GM18502 (cell line): ENCODE data around the gene TBL1X.

Source experiments
- ATAC-seq: cut with Tn5 transposase; IDR thresholded peaks from one replicate; pipeline ENCODE4 v1.9.1; 2021; ENCODE audit warnings: mild to moderate bottlenecking; ENCODE audit not compliant: unreplicated experiment, poor library complexity

The TBL1X gene

DNA sequence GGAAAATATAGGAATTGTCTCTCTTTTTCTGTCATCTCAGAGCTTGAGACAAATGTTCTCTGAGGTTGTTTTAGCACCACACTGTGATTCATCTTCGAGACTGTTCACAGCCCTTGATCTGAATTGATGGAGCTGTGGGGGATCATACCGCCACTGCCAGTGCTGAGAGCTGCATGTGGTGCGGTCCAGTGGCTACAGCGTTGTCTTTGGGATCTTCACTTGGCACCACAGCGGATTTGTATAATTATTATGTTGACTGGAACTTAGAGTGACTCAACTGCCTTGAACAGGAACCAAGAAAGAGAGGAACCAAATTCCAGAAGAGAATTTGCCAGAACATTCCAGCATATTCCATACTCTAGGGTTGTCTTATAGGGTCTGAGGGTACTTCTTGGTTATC lies 29.1 kb downstream of the TBL1X start:
- no peak for ATAC-seq

DNA sequence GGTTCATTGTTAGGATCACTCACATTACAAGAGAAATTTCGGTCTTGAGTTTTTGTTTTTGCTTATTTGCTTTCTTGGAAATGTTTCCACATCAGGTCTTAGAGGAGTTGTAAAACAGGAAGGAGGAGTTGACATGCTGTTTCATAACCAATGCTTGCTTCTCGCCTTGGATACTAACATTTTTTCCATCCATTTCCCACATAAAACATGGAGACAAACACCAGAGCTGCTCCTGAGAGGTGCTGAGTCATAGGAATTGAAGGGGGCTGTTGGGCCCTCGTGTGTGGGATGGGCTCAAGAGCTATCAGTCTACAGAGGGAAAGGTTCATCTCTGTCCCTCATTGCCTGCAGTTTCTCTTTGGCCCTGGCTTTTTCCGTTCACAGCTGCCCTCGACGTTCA lies 29.9 kb downstream of the TBL1X start:
- ATAC-seq = no peak

DNA sequence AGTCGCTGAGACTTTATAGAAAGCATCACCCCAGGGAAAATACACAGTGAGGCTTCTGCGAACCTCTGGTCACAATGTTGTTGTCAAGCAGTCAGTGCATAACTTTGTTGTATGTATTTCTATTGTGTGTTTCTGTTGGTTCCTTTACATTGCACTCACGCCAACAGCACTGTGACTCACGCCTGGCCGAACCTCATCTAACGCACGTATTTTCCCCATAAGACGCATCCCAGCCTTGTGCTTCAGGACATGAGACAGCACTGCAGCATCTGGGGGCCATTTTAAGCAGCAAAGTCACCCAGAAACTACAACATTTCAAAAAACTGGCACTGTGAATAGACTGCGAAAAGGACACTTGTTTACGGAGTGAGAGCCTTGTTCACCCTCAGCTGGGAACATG lies 30.6 kb downstream of the TBL1X start:
- no peak for ATAC-seq

DNA sequence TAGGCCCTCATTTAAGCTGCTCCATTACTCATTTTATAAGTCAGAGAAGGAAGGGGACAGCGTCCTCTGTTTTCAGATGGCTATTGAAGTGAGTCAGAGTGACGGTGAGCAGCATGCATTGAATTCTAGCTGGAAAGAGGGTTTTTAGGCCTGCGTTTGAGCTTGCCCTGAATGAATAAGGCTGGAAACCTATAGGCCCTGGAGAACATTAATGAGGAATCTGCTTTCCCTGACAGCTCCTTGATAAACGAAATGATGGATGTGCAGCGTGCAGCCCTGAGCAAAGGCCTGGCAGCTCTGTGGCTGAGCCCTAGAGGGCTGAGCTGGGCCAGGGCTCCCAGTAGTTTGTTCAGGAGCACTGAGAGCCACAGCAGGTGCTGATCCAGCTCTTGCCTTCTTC lies 33.4 kb downstream of the TBL1X start:
- no peak for ATAC-seq

DNA sequence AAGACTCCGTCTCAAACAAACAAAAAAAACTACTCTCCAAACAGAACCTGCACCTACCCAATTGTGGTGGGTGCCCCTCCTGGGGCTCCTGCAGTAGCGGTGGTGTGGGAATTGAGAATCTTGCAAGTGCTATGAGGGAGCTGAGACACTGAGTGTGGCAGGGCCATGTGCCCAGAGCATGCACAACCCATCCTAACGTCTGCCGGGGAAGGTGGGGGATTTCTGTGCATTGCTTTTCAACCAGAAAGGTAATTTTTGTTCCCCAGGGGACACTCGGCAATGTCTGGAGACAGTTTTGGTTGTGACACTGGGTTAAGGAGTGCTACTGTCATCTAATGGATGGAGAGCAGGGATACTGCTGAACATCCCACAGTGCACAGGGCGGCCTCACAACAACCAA lies 35.7 kb downstream of the TBL1X start:
- ATAC-seq = no peak

DNA sequence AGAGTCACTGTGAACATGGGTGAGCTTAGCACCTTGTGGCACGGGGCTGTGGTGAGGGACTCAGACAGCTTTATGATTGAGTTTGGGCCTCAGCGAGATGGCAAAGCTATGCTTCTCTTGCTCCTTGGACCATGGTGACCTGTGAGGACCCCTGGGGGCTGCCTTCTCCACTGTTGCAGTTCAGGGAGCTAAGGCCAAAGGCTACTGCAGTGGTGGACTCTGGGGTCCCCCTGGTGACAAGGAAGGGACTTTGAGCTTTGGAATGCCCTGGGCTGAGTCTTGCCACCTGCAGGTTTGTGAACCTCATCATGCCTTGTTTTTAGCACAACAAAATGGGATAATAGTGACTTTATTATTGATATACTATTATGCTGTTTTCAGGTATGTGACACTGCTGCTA lies 36.5 kb downstream of the TBL1X start:
- no peak for ATAC-seq

DNA sequence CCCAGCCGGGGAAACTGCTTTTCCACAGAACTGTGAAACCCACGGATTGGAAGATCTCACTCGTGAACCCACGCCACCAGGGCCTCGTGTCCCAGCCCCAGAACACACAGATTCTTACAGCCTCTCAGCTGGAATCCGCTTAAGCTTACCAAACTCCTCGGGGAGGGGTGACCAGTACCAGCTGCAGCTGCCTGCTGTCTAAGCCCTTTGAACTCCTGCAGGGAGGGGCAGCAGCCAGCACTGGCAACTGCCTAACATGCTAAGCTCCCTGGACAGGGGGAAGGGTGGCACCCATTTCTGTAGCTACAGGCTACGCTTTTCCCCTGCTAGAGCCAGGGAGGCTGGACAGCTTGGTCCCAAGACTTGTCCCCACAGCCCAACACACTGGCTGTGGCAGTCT lies 38.4 kb downstream of the TBL1X start:
- ATAC-seq = no peak

DNA sequence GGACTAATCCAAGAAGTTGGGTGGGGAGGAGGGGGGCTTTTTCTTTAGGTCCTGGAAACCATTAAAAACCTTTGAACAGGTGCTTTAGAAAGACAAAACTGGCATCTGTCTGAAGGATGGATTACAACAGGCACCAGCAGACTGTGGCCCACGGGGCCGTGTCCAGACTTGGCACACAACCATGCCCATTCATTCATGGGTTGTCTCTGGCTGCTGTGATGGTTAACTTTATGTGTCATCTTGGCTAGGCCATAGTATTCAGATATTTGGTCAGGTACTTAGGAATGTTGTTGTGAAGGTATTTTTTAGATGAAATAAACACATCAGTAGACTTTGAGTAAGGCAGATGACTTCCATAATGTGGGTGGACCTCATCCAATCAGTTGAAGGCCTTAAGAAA lies 45.5 kb downstream of the TBL1X start:
- no peak for ATAC-seq

DNA sequence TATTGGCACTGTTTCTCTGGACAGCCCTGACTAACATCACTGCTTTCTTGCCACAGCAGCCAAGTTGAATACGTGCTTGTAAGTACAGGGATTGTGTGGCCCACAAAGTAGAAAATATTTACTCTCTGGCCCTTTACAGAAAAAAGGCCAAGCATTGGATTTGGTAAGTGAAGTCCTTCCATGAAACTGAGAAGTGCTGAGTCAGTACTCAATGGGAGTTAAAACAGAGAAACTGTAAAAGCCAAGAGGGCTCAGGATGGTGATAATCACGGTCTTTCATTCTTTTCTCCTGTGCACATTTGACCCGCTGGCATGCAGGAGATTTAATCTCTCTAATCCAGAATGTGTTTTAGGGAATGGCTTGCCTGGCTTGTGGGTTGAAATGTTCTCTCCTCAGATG lies 46.1 kb downstream of the TBL1X start:
- ATAC-seq = no peak

DNA sequence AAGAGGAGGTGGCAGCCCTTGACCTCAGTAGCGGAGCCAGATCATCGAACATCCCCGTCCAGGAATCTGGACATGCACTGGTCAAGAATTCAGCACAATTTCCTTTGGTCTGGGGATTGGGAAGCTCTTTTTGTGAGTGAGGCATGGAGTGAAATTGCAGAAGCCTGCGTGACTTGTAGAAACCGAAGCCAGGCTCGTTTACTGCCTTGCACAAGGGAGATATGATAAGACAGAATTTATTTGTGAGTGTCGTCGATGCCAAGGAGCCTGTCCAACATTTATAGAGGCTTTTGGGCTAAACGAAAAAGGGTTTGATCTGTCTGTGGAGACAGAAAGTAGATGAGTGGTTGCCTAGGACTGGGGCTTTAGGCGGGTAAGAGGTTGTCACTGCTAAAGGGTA lies 50.6 kb downstream of the TBL1X start:
- no peak for ATAC-seq

DNA sequence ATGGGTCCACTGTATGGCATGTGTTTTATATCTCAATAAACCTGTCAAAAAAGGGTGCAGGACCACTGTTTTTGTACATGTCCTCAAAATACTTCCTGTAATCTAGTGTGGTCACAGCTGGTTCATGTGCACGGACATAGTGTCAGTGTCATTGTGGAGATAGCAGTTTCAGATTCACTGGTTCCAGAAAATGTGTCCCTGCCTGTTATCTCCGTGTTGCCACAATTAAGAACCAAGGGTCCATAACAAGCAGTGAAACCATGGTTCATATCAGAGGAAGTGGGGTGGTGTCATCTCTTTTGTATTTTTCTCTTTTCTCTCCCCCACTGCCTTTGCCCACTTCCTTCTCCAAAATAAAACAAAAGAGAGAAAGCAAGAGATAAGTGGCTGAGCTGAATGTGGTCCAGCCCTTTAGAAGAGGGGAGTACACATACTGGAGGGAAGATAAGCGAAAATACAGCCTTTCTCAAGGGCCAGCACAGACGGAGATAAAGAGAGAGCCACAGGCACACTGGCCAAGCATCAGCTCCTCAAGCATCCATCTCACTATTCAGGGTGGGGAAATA lies 51.2 kb downstream of the TBL1X start:
- ATAC-seq = peak; percentile 50

DNA sequence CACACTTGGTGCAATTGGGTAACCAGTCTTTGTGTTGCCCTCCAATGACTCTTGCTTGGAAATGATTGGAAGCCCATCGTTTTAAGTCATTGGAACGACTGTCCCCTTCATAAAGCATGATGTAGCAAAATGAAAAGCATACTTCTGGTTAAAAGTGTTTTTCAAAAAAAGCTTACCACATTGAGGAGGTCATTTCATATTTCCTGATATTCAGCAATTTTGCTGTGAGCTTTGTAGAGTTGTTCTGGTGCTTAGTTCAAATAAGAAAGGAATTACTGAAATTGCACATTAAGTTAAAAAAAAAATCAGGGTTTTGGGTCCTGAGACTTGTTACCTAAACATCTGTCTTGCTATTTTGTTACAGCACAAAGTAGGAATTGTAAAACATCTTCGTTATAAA lies 51.8 kb downstream of the TBL1X start:
- no peak for ATAC-seq

DNA sequence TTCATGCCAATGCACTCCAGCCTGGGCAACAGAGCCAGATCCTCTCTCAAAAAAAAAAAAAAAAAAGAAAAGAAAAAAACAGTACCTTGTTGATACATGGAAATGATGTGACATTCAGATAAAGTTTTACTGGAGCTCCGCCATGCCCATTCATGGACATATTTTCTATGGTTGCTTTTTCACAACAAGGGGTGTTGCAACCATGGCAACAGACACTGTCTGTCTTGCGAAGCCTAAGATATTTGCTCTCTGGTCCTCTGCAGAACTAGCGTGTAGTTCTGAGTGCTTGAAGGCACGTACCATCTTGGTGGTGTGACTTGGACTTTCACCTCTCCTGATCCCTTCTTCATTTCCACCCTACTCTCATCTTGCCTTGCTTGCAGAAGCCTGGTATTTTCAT lies 53.2 kb downstream of the TBL1X start:
- ATAC-seq = no peak

DNA sequence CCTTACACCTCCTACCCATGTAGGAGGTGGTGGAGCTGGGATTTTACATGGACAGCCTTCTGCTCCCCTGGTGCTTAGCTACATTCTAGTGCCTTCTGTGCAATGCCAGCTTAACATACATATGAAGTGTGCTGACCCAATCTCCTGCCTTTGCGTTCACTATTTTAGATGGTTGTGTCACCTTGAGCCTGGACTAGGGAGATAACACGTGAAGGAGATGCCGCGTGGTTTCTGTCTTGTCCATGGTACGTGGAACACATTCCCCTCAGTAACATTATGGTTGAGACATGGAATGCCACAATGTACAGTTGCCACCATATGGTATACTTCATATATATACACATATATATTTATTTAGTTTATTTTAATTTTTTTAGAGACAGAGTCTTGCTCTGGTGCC lies 54.0 kb downstream of the TBL1X start:
- ATAC-seq = no peak

DNA sequence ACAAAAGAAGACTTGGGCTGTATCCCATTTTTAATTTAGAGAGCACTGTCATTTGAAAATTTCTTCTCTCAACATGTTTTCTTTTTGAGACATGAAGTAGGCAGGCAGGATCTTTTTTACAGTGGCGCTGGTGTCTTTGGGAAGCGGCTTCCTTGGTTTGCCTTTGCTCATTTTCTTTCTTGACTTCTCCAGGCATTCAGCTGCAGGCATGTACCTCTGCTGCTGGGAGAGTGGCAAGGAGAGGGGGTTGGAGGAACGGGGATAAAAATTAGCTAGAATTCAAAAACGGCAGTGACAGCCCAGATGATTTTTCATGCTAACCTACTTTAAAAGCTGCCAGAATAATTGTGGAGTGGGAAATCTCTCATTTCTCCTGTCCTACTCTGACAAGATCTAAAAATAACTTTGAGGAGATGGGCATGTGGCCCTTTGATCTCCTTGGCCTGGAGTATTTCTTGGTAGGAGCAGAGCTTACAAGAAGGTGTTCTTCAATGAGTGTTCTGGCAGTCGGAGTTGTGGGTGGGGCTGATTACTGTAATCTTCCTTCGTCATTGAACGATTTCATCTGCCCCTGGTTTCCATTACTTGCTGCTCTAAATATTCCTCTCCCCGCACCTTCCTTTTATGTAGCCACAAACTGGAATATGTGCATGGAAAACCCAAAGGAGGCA lies 54.8 kb downstream of the TBL1X start:
- no peak for ATAC-seq

DNA sequence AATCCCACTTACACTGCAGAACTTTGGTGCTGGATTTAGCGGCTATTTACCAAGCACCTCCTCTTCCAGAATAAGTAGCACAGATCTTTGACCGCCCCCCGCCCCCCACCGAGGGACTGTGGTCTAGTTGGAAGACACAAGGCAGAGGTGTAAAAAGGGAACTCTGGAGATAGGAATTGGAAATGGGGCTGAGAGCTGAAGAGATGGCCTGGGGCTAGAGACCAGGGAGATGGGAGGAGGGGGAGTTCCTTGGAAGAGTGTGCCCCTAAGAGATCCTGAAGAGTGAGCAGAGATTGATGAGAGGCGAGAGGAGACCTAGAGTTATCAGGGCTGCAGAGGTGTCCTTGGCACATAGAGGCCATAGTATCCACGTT lies 55.3 kb downstream of the TBL1X start:
- ATAC-seq = no peak

DNA sequence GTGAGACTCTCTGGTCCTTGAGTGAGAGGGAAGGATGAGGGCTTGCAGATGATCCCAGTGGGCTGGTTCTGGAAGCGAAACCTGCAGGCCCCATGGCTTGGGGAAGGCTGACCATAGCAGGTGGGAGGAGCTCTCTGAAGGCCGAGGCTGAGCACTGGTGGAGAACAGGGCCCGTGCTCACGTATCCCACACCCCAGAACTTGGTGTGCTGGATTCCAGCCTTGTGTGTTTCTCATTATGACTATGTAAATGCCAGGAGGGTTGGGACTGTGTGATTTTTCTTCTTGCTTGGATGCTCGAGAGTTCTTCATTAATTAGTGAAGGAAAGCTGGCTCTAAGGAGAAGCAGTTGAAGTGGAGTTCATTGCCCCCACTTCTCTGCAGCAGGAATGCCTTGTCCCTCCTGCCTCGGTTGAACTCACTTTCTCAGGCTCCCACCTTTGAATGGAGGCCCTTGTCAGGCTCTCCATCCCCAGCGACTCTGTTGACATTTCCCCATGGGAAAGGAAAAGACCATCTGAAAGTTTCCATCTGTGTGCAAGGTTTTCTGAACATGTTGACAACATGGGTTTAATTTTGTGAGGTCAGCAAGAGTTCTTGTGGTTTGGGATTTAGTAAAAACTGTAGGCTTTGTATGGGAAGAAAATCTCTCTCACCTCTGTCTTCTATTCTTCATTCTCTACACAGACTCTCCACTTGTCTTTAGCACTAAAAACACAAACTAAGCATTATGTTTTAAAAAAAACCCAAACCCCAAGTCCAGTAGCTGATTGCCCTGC lies 57.7 kb downstream of the TBL1X start:
- no peak for ATAC-seq

DNA sequence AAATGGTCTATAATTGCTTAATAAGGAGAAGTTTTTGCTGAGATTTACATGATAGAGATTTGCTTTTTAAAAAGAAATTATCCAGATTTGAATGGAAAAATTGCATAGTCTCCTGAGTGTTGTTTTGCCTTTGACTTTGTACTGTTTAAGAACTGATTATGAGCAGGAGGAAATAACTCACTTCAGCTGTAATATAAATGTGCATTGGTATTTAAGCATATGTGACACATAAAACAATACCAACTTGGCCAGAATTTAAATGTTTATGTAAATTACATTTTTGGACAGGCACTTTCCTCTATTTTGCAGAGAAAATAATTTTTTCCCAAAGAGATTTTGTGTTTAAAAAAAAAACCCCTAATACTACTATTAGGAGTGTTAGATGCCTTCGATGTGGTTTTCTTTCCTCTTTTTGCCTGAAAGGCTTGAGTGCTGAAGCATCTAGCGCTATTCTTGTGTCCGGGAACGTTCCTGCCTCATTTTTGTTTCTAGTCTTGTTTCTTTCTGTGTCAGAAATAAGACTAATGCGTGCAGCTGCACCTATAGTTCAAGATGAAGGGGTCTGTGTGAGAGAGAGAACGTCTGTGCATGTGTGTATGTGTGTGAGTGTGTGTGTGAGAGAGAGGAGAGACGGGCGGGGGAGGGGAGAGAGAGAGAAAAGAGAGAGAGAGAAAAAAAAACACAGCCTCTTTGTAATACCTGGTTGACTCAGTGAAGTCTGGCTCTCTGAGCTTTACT lies 60.8 kb downstream of the TBL1X start:
- peak; percentile 41 for ATAC-seq

DNA sequence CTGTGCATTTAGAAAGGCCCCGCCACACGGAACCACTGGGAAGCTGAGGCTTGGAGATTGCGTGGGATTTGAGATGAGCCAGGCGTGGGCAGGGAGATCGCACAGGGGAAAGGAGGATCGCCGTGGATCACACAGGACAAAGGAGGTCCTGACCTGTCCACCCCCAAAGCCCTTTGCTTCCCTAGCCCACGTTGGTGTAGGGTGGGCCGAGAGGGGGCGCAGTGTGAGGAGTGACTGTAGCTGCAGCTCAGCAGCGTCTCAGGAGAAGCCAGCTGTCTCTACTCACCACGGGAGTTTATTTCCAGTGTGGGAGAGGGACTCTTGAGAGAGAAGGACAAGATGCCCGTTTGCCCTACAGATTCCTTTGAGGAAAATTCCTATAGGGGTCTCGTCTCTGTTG lies 62.1 kb downstream of the TBL1X start:
- ATAC-seq = no peak

DNA sequence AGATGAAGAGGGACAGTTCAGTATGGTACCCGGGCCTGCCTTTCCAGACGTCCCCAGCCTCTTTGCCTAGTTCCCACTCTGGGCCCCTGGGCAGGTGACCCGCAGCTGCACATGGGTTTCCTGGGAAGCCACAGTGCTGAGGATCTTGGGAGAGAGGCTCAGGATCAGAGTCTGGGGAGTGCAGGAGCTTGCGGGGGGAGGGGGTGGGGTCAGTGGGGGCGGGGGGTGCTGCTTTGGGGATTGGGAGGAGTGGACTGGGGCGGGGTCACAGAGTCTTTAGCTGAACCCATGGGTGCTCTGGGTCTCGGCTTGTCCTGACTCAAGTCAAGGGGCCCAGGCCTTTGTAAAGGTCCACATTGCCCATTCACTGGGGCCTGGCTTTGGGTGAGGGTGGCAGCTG lies 63.6 kb downstream of the TBL1X start:
- no peak for ATAC-seq

DNA sequence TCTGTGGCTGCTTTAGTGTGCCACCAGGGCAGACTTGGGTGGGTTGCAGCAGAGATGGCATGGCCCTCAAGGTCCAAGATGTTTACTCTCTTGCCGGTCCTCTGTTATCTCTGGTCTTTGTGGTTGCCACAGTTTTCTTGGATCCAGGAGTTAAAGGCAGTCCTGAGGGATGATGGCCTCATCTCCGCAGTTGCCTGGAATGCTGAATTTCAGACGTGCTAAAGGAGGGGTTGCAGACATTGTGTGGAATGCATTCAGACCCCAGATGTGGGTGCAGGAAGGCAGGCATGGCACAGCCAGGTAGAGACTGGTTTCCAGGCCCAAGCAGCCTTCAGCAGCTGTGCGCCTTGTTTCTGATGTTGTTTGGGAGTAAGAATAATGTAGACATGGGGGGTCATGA lies 64.4 kb downstream of the TBL1X start:
- ATAC-seq = no peak
